Karpas-422 (cell line): ENCODE measurements around the gene ITGB6. TPM values are rescaled to one million over a fixed set of nuclear protein-coding genes. Genes with fewer than 3 reads are reported as not detected.

Source experiments
- DNase-seq: peaks from one replicate; pipeline ENCODE4 v3.0.0-alpha.2; 2015
- H2AFZ ChIP-seq: fragments of 200-600 bp; sonication (generic); 2 replicates; pipeline ENCODE4 v1.6.1; 2014; ENCODE audit warnings: antibody characterized with exemption, low read length, mixed read lengths
- H3K27ac ChIP-seq: fragments of 200-600 bp; sonication (generic); 2 replicates; pipeline ENCODE4 v1.5.1; 2014; ENCODE audit warnings: mild to moderate bottlenecking, low read length, moderate library complexity
- H3K27me3 ChIP-seq: fragments of 200-600 bp; sonication (generic); 2 replicates; pipeline ENCODE4 v1.6.1; 2014; ENCODE audit warnings: low read length, mixed read lengths
- H3K36me3 ChIP-seq: fragments of 200-600 bp; sonication (generic); 2 replicates; pipeline ENCODE4 v1.6.1; 2014; ENCODE audit warnings: low read length, mixed read lengths; ENCODE audit not compliant: insufficient read depth
- H3K4me1 ChIP-seq: fragments of 200-600 bp; sonication (generic); 2 replicates; pipeline ENCODE4 v1.6.1; 2014; ENCODE audit warnings: mild to moderate bottlenecking, low read length, mixed read lengths
- H3K4me2 ChIP-seq: fragments of 200-600 bp; sonication (generic); 2 replicates; pipeline ENCODE4 v1.6.1; 2014; ENCODE audit warnings: low read length, low read depth, mild to moderate bottlenecking; ENCODE audit not compliant: poor library complexity, severe bottlenecking
- H3K4me3 ChIP-seq: fragments of 200-600 bp; sonication (generic); 2 replicates; pipeline ENCODE4 v1.5.1; 2014; ENCODE audit warnings: mild to moderate bottlenecking, antibody characterized with exemption, low read length, mixed read lengths
- H3K79me2 ChIP-seq: fragments of 200-600 bp; sonication (generic); 2 replicates; pipeline ENCODE4 v1.6.1; 2014; ENCODE audit warnings: mild to moderate bottlenecking, low read length, mixed read lengths
- H3K9ac ChIP-seq: fragments of 200-600 bp; sonication (generic); 2 replicates; pipeline ENCODE4 v1.6.0; 2014; ENCODE audit warnings: low read length
- H3K9me2 ChIP-seq: fragments of 200-600 bp; sonication (generic), shearing (Covaris generic); replicated peaks from 2 replicates; pipeline ENCODE4 v1.6.0; 2014; ENCODE audit warnings: mild to moderate bottlenecking, low read length, moderate library complexity; ENCODE audit not compliant: insufficient read depth
- H3K9me3 ChIP-seq: fragments of 300-700, 200-600 bp; sonication (generic); 2 replicates; pipeline ENCODE4 v1.6.1; 2014; ENCODE audit warnings: low read length, mixed read lengths
- H4K20me1 ChIP-seq: fragments of 200-600 bp; sonication (generic); 2 replicates; pipeline ENCODE4 v1.6.1; 2014; ENCODE audit warnings: mild to moderate bottlenecking, antibody characterized with exemption, low read length, low read depth; ENCODE audit not compliant: insufficient read depth
- total RNA-seq: library from RNA; depleted of rRNA; stranded (reverse); fragments of >200 nt; shearing (Covaris generic); gene quantifications from 2 replicates; pipeline ENCODE4 v1.2.3, GENCODE V29; 2014; ENCODE audit warnings: low replicate concordance; rRNA removed

The ITGB6 gene
- total RNA-seq, 1 experiment from 2014 or later: not detected

GRCh38 chr2:160052531-160052930 lies 147.5 kb downstream of the ITGB6 start:
- no peaks in the 10 kb centered on the region for H3K9me2 ChIP-seq
- no peaks in the 10 kb centered on the region for H3K4me1 ChIP-seq
- H3K36me3 ChIP-seq: no peaks in the 10 kb centered on the region
- H3K79me2 ChIP-seq: no peaks in the 10 kb centered on the region
- H2AFZ ChIP-seq: no peak overlapping the region
- no peaks in the 10 kb centered on the region for H3K9me3 ChIP-seq
- H3K27ac ChIP-seq: no peak overlapping the region
- no peak for DNase-seq
- no peaks in the 10 kb centered on the region for H3K27me3 ChIP-seq
- no peak overlapping the region for H3K4me2 ChIP-seq
- H3K9ac ChIP-seq: no peak overlapping the region
- H3K4me3 ChIP-seq: no peak overlapping the region
- no peaks in the 10 kb centered on the region for H4K20me1 ChIP-seq

GRCh38 chr2:160051371-160051800 lies 148.7 kb downstream of the ITGB6 start:
- Histone ChIP-seq H3K4me3 (no peak overlapping the region), H3K79me2 (no peaks in the 10 kb centered on the region), H3K9ac (no peak overlapping the region), H3K4me2 (no peak overlapping the region), H3K27me3 (no peaks in the 10 kb centered on the region), H3K36me3 (no peaks in the 10 kb centered on the region), H3K9me2 (no peaks in the 10 kb centered on the region), H2AFZ (no peak overlapping the region), H4K20me1 (no peaks in the 10 kb centered on the region), H3K4me1 (no peaks in the 10 kb centered on the region), H3K9me3 (no peaks in the 10 kb centered on the region), H3K27ac (no peak overlapping the region)
- no peak for DNase-seq

DNA sequence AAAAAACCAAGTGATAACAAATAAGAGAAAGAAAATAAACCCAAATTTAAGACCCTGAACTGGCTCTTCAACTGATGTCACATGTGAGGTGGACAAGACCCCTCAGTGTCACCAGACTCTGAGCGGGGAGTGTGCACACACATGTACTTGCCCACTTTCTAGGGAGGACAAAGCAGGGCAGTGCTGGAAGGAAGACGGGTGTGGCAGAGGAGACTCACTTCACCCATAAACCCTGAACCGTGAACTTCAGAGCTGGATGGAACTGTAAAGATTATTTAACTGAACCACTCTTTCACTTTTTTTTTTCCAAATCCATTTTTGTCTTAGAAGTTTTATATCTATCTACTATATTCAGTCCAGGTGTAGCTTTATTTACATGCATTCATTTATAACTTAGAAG lies 149.9 kb downstream of the ITGB6 start:
- no peaks in the 10 kb centered on the region for H3K27me3 ChIP-seq
- H3K4me1 ChIP-seq: no peaks in the 10 kb centered on the region
- H4K20me1 ChIP-seq: no peaks in the 10 kb centered on the region
- H3K27ac ChIP-seq: no peak overlapping the region
- no peak overlapping the region for H3K4me3 ChIP-seq
- no peak overlapping the region for H3K4me2 ChIP-seq
- H3K79me2 ChIP-seq: no peaks in the 10 kb centered on the region
- no peaks in the 10 kb centered on the region for H3K9me3 ChIP-seq
- no peaks in the 10 kb centered on the region for H3K36me3 ChIP-seq
- DNase-seq: no peak
- no peak overlapping the region for H3K9ac ChIP-seq
- no peaks in the 10 kb centered on the region for H3K9me2 ChIP-seq
- no peak overlapping the region for H2AFZ ChIP-seq

Other genes with a start within 250 kb of the ITGB6 start
- not detected in 2 replicates for gene PLA2R1, start 137.7 kb downstream of the ITGB6 start, total RNA-seq